ENCODE data around the gene PKP2.

DNA sequence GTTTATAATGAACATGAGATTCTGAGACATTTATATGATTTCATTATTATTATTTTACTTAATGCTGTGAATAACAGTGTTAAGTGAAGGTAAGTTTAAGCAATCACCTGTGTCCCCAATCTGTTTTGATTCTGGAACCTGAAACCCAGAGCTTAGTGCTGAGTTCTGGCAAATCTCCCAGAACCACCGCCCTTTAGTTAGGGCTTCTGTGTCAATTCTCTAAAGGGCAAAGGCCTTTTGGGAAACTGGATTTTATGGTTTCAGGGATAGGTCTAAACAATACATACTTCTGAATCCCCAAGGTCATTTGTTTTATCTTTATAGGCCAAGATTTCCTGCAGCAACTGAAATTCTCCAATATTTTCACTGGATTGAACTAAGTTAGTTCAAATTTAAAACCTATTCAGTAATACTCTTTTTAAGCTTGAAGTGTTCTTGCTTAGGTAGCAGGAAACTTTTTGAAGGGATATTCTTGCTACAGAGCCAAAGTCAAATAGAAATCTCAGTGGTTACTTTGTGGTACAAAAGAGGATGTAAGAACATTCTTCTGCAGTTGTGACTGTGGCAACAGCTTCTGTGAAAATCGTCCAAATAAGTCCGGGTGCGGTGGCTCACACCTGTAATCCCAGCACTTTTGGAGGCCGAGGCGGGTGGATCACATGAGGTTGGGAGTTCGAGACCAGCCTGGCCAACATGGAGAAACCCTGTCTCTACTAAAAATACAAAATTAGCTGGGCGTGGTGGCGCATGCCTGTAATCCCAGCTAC lies 10.0 kb upstream of the PKP2 start:
- TF ChIP-seq, protein P1, sequence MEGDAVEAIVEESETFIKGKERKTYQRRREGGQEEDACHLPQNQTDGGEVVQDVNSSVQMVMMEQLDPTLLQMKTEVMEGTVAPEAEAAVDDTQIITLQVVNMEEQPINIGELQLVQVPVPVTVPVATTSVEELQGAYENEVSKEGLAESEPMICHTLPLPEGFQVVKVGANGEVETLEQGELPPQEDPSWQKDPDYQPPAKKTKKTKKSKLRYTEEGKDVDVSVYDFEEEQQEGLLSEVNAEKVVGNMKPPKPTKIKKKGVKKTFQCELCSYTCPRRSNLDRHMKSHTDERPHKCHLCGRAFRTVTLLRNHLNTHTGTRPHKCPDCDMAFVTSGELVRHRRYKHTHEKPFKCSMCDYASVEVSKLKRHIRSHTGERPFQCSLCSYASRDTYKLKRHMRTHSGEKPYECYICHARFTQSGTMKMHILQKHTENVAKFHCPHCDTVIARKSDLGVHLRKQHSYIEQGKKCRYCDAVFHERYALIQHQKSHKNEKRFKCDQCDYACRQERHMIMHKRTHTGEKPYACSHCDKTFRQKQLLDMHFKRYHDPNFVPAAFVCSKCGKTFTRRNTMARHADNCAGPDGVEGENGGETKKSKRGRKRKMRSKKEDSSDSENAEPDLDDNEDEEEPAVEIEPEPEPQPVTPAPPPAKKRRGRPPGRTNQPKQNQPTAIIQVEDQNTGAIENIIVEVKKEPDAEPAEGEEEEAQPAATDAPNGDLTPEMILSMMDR (IDR thresholded peaks at IDR 0.05), result no peak
- no peak for TF ChIP-seq POLR2A (IDR thresholded peaks at IDR 0.05)
